Tibial nerve (tissue), 3 donors: ENCODE measurements around the gene BMP5.
"Not testable (repeated sequence)": the region's sequence is repeated elsewhere in the genome, so short reads cannot be mapped to it uniquely, and the experiment has no call there.

Experiments
- CTCF ChIP-seq, 5 experiments: fragments of 200-600 bp in 3 of 5; fragments of 450-650 bp in 2 of 5; sonication (generic) in 3 of 5; IDR thresholded peaks; one replicate each; pipeline ENCODE4 v1.5.1; 2016 to 2019; ENCODE audit warnings: antibody characterized with exemption in 5 of 5, mild to moderate bottlenecking in 3 of 5, moderate library complexity in 2 of 5
- POLR2A ChIP-seq, 2 donors: fragments of 450-650 bp; IDR thresholded peaks; one replicate each; pipeline ENCODE4 v1.6.1; 2017; ENCODE audit warnings: antibody characterized with exemption in 2 of 2, mild to moderate bottlenecking in 2 of 2, moderate library complexity in 2 of 2

- not testable (repeated sequence) for TF ChIP-seq CTCF, POLR2A (IDR thresholded peaks at IDR 0.05)
Measured at GRCh38 chr6:55910466-55910865, 35.1 kb upstream of the BMP5 start.
